MCF 10A (cell line): ENCODE measurements around the gene CAND2. TPM values are rescaled to one million over a fixed set of nuclear protein-coding genes. Genes with fewer than 3 reads are reported as not detected.
A peak's percentile ranks its signal among the peaks of the same experiment; 100 is the strongest.

Experiments used
- Bru-seq: library from RNA; stranded (reverse); fragments of 400-500 nt; gene quantifications from one replicate; lab custom pipeline; 2021; lab: Mats Ljungman, UMichigan
- BruChase-seq, 2 experiments: library from RNA; stranded (reverse); fragments of 400-500 nt; gene quantifications; one replicate each; lab custom pipeline; 2021; lab: Mats Ljungman, UMichigan
- BruUV-seq: library from RNA; stranded (reverse); fragments of 400-500 nt; replicated peaks from 2 replicates; lab custom pipeline; 2021; lab: Mats Ljungman, UMichigan
- CTCF ChIA-PET: fragments of 300-600 bp; sonication (Branson Sonifier 250); formaldehyde crosslinking; extraction: SDS; loops from one replicate; lab custom pipeline; 2021; ENCODE audit warnings: antibody characterized with exemption, inconsistent platforms; lab: Yijun Ruan, JAX
- POLR2A ChIA-PET: fragments of 300-600, 350-650 bp; sonication (Branson Sonifier 250); formaldehyde crosslinking; extraction: SDS; loops from one replicate; lab custom pipeline; 2020; ENCODE audit warnings: antibody characterized with exemption, inconsistent platforms; lab: Yijun Ruan, JAX
- DNase-seq: peaks from one replicate; pipeline ENCODE4 v3.0.0-alpha.2; 2018; ENCODE audit not compliant: unreplicated experiment
- H3K27ac Mint-ChIP-seq: one replicate; pipeline ENCODE4 v1.8.0; 2022; ENCODE audit warnings: mild to moderate bottlenecking, low read depth, mixed read lengths; ENCODE audit not compliant: unreplicated experiment
- H3K27me3 Mint-ChIP-seq: one replicate; pipeline ENCODE4 v1.8.0; 2022; ENCODE audit warnings: mixed read lengths; ENCODE audit not compliant: insufficient read depth, unreplicated experiment
- H3K36me3 Mint-ChIP-seq: one replicate; pipeline ENCODE4 v1.8.0; 2022; ENCODE audit warnings: mild to moderate bottlenecking, moderate library complexity, mixed read lengths; ENCODE audit not compliant: insufficient read depth, unreplicated experiment
- H3K4me1 Mint-ChIP-seq: one replicate; pipeline ENCODE4 v1.8.0; 2022; ENCODE audit warnings: mixed read lengths; ENCODE audit not compliant: insufficient read depth, unreplicated experiment
- H3K4me3 Mint-ChIP-seq: one replicate; pipeline ENCODE4 v1.8.0; 2022; ENCODE audit warnings: mild to moderate bottlenecking, moderate library complexity, mixed read lengths; ENCODE audit not compliant: unreplicated experiment
- H3K9me3 Mint-ChIP-seq: one replicate; pipeline ENCODE4 v1.8.0; 2022; ENCODE audit warnings: mixed read lengths; ENCODE audit not compliant: unreplicated experiment
- intact Hi-C: fragments of 100-400 bp; cut with micrococcal nuclease; formaldehyde crosslinking; loops from 2 replicates; pipeline ENCODE4 v1.14.1; 2022
- long read RNA-seq: library from polyadenylated mRNA; stranded (forward); transcript quantifications from one replicate; pipeline ENCODE4 v2.0.0, GENCODE V29; 2022
- total RNA-seq: library from RNA; stranded (reverse); gene quantifications from 2 replicates; pipeline ENCODE4 v1.2.3, GENCODE V29; 2022
- TF ChIP-seq, protein P1 (sequence below): fragments of 200-600 bp; IDR thresholded peaks from one replicate; pipeline ENCODE4 v1.8.0; 2022; ENCODE audit warnings: antibody characterized with exemption, mild to moderate bottlenecking; ENCODE audit not compliant: unreplicated experiment

The CAND2 gene
- total RNA-seq (not detected in 2 replicates), Bru-seq, nascent RNA (percentile 10 among the genes with signal in this experiment), BruChase-seq, experiment 1, labeled RNA remaining after a 6-hour chase (percentile 12 among the genes with signal in this experiment), BruChase-seq, experiment 2, labeled RNA remaining after a 2-hour chase (percentile 9 among the genes with signal in this experiment)
- long read RNA-seq = 0 reads

DNA sequence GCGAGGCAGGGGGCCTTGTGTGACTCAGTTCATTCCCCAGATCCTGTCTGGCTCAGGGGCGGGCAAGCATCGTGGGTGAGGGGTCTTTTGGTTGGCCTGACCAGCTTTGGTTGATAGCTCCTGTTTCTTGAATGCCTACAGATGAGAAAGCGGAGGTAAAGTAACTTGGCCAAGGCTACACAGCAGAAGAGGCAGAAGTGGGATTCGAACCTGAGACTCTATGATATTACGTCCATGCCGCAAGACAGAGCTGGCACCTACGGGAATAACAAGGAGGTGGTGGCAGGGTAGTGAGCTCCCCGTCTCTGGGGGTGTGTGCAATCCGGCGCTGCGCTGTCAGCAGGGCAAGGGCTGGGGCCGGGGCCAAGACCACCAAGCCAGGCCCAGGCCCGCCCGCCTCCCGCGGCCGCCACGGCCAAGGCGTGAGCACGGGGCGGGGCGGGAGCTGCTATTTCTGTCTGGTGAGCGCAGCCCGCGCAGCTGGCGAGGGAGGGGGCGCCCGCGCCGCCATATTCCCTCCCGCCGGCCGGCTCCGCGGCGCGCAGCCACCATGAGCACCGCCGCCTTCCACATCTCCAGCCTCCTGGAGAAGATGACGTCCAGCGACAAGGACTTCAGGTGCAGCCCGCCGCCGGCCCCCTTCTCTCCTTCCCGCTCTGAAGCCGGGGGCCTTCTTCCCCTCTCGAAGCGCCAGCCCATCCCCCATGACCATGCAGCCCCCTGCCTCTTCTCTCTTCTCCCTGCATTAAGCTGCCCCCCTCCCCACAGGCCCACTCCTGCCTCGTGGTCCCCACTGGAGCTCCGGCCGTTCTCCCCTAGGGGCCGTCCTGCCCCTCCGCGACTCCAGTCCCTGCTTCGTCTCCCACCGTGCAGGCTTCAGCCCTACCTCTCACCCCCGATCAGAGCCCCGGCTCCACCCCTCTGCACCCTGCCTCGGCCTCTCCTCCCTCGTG, at the start of gene CAND2:
Gene CAND2, plus strand, starts transcription at position 510 of the 953 bp plus-strand sequence. Its CDS starts 41 bp downstream, at position 551.
- Mint-ChIP-seq H3K27me3 (no peaks in the 10 kb centered on the region), H3K9me3 (no peaks in the 10 kb centered on the region), H3K27ac (no peak within 1 kb of the TSS), H3K36me3 (no peaks in the 10 kb centered on the region), H3K4me3 (peak within 1 kb of the TSS; percentile 33), H3K4me1 (no peaks in the 10 kb centered on the region)
- DNase-seq = no peak
- no TSS peak for BruUV-seq
- TF ChIP-seq, protein P1, sequence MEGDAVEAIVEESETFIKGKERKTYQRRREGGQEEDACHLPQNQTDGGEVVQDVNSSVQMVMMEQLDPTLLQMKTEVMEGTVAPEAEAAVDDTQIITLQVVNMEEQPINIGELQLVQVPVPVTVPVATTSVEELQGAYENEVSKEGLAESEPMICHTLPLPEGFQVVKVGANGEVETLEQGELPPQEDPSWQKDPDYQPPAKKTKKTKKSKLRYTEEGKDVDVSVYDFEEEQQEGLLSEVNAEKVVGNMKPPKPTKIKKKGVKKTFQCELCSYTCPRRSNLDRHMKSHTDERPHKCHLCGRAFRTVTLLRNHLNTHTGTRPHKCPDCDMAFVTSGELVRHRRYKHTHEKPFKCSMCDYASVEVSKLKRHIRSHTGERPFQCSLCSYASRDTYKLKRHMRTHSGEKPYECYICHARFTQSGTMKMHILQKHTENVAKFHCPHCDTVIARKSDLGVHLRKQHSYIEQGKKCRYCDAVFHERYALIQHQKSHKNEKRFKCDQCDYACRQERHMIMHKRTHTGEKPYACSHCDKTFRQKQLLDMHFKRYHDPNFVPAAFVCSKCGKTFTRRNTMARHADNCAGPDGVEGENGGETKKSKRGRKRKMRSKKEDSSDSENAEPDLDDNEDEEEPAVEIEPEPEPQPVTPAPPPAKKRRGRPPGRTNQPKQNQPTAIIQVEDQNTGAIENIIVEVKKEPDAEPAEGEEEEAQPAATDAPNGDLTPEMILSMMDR = no peak
- intact Hi-C loops = no loop called here
- ChIA-PET POLR2A (no interaction called here), CTCF (interaction anchor here (0.5 to 1.3 kb wide), 2 partner anchors 9 to 993 kb away, joined by 3 to 4 read pairs; no protein-coding TSS in a partner anchor)

DNA sequence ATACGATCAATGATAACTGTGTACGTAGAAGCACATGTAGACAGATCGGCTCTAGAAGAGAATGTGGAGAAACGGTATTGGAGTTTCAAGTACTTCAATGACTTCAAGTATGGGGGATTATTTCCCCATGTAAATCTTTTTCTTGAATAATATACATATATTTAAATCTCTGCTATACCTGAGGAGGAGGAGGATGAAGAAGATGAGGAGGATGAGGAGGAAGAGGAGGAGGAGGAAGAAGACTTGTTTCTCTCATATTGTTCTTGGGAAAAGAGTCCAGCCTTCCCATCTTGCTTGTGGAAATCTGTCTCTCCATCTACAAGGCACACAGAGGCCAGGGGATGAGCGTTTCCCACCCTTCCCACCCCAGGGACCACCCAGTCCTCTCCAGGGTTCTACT, 48.0 kb upstream of the CAND2 start:
- ChIA-PET CTCF (no interaction called here), POLR2A (no interaction called here)
- H3K9me3 Mint-ChIP-seq = no peaks in the 10 kb centered on the region
- TF ChIP-seq, protein P1 = no peak
- BruUV-seq = no TSS peak
- no peak for DNase-seq
- no peak overlapping the region for H3K4me3 Mint-ChIP-seq
- no peak overlapping the region for H3K27ac Mint-ChIP-seq
- peaks cover 20% of the 10 kb centered on the region for H3K4me1 Mint-ChIP-seq
- peaks cover 52% of the 10 kb centered on the region for H3K36me3 Mint-ChIP-seq
- intact Hi-C loops = no loop called here
- no peaks in the 10 kb centered on the region for H3K27me3 Mint-ChIP-seq

DNA sequence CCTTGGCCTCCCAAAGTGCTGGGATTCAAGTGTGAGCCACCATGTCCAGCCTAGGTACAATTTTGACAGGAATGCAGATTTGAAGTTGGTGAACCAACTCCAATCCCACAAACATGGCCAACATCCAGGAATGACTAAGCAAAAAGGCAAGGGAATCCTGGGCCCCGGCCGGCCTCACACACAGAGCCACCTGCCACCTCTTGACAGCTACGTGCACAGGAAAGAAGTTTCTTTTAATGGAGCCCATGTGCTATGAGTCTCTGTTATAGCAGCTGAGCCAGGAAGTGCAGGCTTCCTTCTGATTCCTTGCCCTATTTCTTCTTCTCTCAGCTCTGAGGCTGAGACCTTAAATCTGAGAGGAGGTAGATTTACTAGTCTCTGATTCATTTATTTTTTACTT, 46.3 kb upstream of the CAND2 start:
- H3K27ac Mint-ChIP-seq = peak overlapping the region; percentile 93
- H3K4me3 Mint-ChIP-seq = no peak overlapping the region
- ChIA-PET POLR2A (interaction anchor here (0.9 to 1.3 kb wide), 4 partner anchors 9 to 91 kb away, joined by 3 to 9 read pairs (median 4); partner anchors contain the start of genes RPL32 and TMEM40), CTCF (interaction anchor here (0.5 to 0.8 kb wide), 3 partner anchors 26 to 235 kb away, joined by 3 read pairs; no protein-coding TSS in a partner anchor)
- H3K36me3 Mint-ChIP-seq = peaks cover 53% of the 10 kb centered on the region
- no TSS peak for BruUV-seq
- intact Hi-C loops = no loop called here
- H3K4me1 Mint-ChIP-seq = peaks cover 31% of the 10 kb centered on the region
- H3K27me3 Mint-ChIP-seq = no peaks in the 10 kb centered on the region
- no peaks in the 10 kb centered on the region for H3K9me3 Mint-ChIP-seq
- TF ChIP-seq, protein P1 = no peak
- DNase-seq = peak; percentile 88
